H1 (cell line): ENCODE results near the gene DYNC2H1. TPM values are rescaled to one million over a fixed set of nuclear protein-coding genes. Genes with fewer than 3 reads are reported as not detected.

Source experiments
- CTCF ChIA-PET: fragments of 300-600 bp; sonication (Branson Sonifier 250); formaldehyde crosslinking; loops from one replicate; lab custom pipeline; 2021; ENCODE audit not compliant: partially characterized antibody; lab: Charles Lee
- POLR2A ChIA-PET: fragments of 300-600 bp; sonication (Branson Sonifier 250); formaldehyde crosslinking; loops from one replicate; lab custom pipeline; 2021; ENCODE audit warnings: inconsistent platforms; ENCODE audit not compliant: partially characterized antibody; lab: Charles Lee
- DNase-seq, 2 experiments: peaks; one replicate each; pipeline versions ENCODE4 v3.0.0 to v3.0.0-alpha.2; 2010 to 2022; ENCODE audit warnings: low spot score in 2 of 2, low read depth in 1 of 2, mixed read lengths in 1 of 2
- FAIRE-seq: peaks from 2 replicates; lab custom pipeline; 2011; peaks lifted over from hg19 to GRCh38; lab: Jason Lieb, UNC
- H2AFZ ChIP-seq: 2 replicates; pipeline ENCODE4 v1.8.1; 2012; ENCODE audit warnings: low read length, inconsistent platforms
- H2AK5ac ChIP-seq: 2 replicates; pipeline ENCODE4 v1.6.1; 2013; ENCODE audit warnings: low read depth, low read length
- H2BK120ac ChIP-seq: replicated peaks from 2 replicates; pipeline ENCODE3; 2013; ENCODE audit warnings: low read depth, low read length, inconsistent platforms
- H2BK12ac ChIP-seq: 2 replicates; pipeline ENCODE4 v1.6.1; 2013; ENCODE audit warnings: low read depth, low read length
- H2BK15ac ChIP-seq: 2 replicates; pipeline ENCODE4 v1.6.1; 2013; ENCODE audit warnings: low read length
- H2BK20ac ChIP-seq: 2 replicates; pipeline ENCODE4 v1.6.1; 2013; ENCODE audit warnings: low read length
- H2BK5ac ChIP-seq: 2 replicates; pipeline ENCODE4 v1.6.1; 2013; ENCODE audit warnings: low read depth, low read length
- H3K14ac ChIP-seq: 2 replicates; pipeline ENCODE4 v1.6.1; 2013; ENCODE audit warnings: inconsistent platforms; ENCODE audit not compliant: insufficient read length
- H3K18ac ChIP-seq: 2 replicates; pipeline ENCODE4 v1.6.1; 2013; ENCODE audit warnings: low read length; ENCODE audit errors: extremely low read depth
- H3K23ac ChIP-seq: 2 replicates; pipeline ENCODE4 v1.6.1; 2013; ENCODE audit warnings: inconsistent platforms; ENCODE audit not compliant: insufficient read length
- H3K23me2 ChIP-seq: 2 replicates; pipeline ENCODE4 v1.6.1; 2013; ENCODE audit warnings: low read depth, low read length
- H3K27ac ChIP-seq: 2 replicates; pipeline ENCODE4 v1.6.1; 2011; ENCODE audit warnings: low read depth, low read length, inconsistent platforms
- H3K27me3 ChIP-seq, 4 experiments: replicated peaks in 1 of 4; 1 replicate in 1 of 4; 2 replicates in 3 of 4; pipeline versions ENCODE4 v1.6.1 to v1.8.1; 2011 to 2013; ENCODE audit warnings: low read length in 3 of 4, mild to moderate bottlenecking in 3 of 4, inconsistent platforms in 2 of 4, mixed read lengths in 2 of 4, moderate library complexity in 1 of 4; ENCODE audit not compliant: control insufficient read depth in 3 of 4, insufficient read depth in 3 of 4; ENCODE audit errors: extremely low read depth in 1 of 4
- H3K36me3 ChIP-seq, 4 experiments: 2 replicates each; pipeline versions ENCODE4 v1.6.1 to v1.8.1; 2011 to 2013; ENCODE audit warnings: mild to moderate bottlenecking in 4 of 4, low read length in 3 of 4, moderate library complexity in 2 of 4, control low read depth in 1 of 4, inconsistent platforms in 1 of 4; ENCODE audit not compliant: insufficient read depth in 4 of 4, control insufficient read depth in 2 of 4
- H3K4ac ChIP-seq: replicated peaks from 2 replicates; pipeline ENCODE3; 2013; ENCODE audit warnings: low read length, low read depth, mixed read lengths, inconsistent platforms; ENCODE audit not compliant: insufficient read length
- H3K4me1 ChIP-seq, 4 experiments: replicated peaks in 1 of 4; 1 replicate in 1 of 4; 2 replicates in 3 of 4; pipeline versions ENCODE4 v1.6.1 to v1.8.1; 2011 to 2013; ENCODE audit warnings: low read length in 3 of 4, inconsistent platforms in 2 of 4, mixed read lengths in 1 of 4; ENCODE audit not compliant: insufficient read depth in 4 of 4, control insufficient read depth in 3 of 4
- H3K4me2 ChIP-seq, 2 experiments: 2 replicates each; pipeline versions ENCODE4 v1.6.1 to v1.8.1; 2011 to 2013; ENCODE audit warnings: low read depth in 2 of 2, low read length in 2 of 2, control low read depth in 1 of 2, inconsistent platforms in 1 of 2, mild to moderate bottlenecking in 1 of 2; ENCODE audit not compliant: insufficient read depth in 1 of 2
- H3K4me3 ChIP-seq, 4 experiments: fragments of 200-600, 300-600 bp in 1 of 4; sonication (generic), shearing (Covaris generic), sonication (Bioruptor Twin) in 1 of 4; 2 replicates each; pipeline versions ENCODE4 v1.5.1 to v1.8.1; 2011 to 2016; ENCODE audit warnings: low read length in 4 of 4, low read depth in 3 of 4, control low read depth in 2 of 4, inconsistent platforms in 2 of 4, mild to moderate bottlenecking in 2 of 4, mixed read lengths in 1 of 4, moderate library complexity in 1 of 4; ENCODE audit not compliant: insufficient read depth in 2 of 4; ENCODE audit errors: extremely low read depth in 1 of 4
- H3K56ac ChIP-seq: replicated peaks from 2 replicates; pipeline ENCODE3; 2013; ENCODE audit warnings: low read depth, mild to moderate bottlenecking, mixed read lengths, low read length, inconsistent platforms; ENCODE audit not compliant: insufficient read length
- H3K79me1 ChIP-seq: 2 replicates; pipeline ENCODE4 v1.6.1; 2013; ENCODE audit warnings: low read depth, low read length, control low read depth
- H3K79me2 ChIP-seq, 2 experiments: 2 replicates each; pipeline versions ENCODE4 v1.6.1 to v1.8.1; 2012 to 2013; ENCODE audit warnings: low read length in 2 of 2, mild to moderate bottlenecking in 2 of 2, inconsistent platforms in 1 of 2; ENCODE audit not compliant: insufficient read depth in 2 of 2, control insufficient read depth in 1 of 2
- H3K9ac ChIP-seq, 4 experiments: replicated peaks in 1 of 4; 1 replicate in 1 of 4; 2 replicates in 3 of 4; pipeline versions ENCODE4 v1.6.1 to v1.8.1; 2011 to 2013; ENCODE audit warnings: low read depth in 3 of 4, low read length in 3 of 4, control low read depth in 2 of 4, mild to moderate bottlenecking in 2 of 4, moderate library complexity in 2 of 4, inconsistent platforms in 1 of 4; ENCODE audit errors: extremely low read depth in 1 of 4
- H3K9me3 ChIP-seq, 2 experiments: 2 replicates each; pipeline versions ENCODE4 v1.6.1 to v1.8.1; 2012 to 2013; ENCODE audit warnings: mild to moderate bottlenecking in 2 of 2, moderate library complexity in 2 of 2, control low read depth in 1 of 2, inconsistent platforms in 1 of 2, low read depth in 1 of 2, low read length in 1 of 2, mixed read lengths in 1 of 2; ENCODE audit not compliant: insufficient read depth in 2 of 2
- H4K20me1 ChIP-seq, 2 experiments: replicated peaks in 1 of 2; 2 replicates each; pipeline versions ENCODE3 to v1.8.1; 2011 to 2013; ENCODE audit warnings: inconsistent platforms in 2 of 2, low read length in 2 of 2, mild to moderate bottlenecking in 1 of 2; ENCODE audit not compliant: insufficient read depth in 2 of 2, control insufficient read depth in 1 of 2
- H4K5ac ChIP-seq: 2 replicates; pipeline ENCODE4 v1.6.1; 2013; ENCODE audit warnings: low read length, low read depth, mixed read lengths, inconsistent platforms; ENCODE audit not compliant: insufficient read length
- H4K8ac ChIP-seq: 2 replicates; pipeline ENCODE4 v1.8.0; 2013; ENCODE audit warnings: mild to moderate bottlenecking, moderate library complexity, low read length, inconsistent platforms; ENCODE audit not compliant: insufficient read depth; ENCODE audit errors: extremely low read depth
- H4K91ac ChIP-seq: replicated peaks from 2 replicates; pipeline ENCODE3; 2013; ENCODE audit warnings: low read length, mixed read lengths, inconsistent platforms; ENCODE audit not compliant: insufficient read length
- CBX8 ChIP-seq: fragments of 300-800, 300-1000 bp; sonication (generic); IDR thresholded peaks from 2 replicates; pipeline ENCODE4 v1.7.1; 2016; ENCODE audit warnings: low read depth, low read length, borderline replicate concordance
- NANOG ChIP-seq: IDR thresholded peaks from 2 replicates; pipeline ENCODE4 v1.6.1; 2011; ENCODE audit warnings: low read length, low read depth, mild to moderate bottlenecking, inconsistent platforms; ENCODE audit not compliant: insufficient read depth, poor library complexity, severe bottlenecking
- RAD21 ChIP-seq, 2 experiments: IDR thresholded peaks in 1 of 2; conservative IDR thresholded peaks in 1 of 2; 2 replicates each; pipeline ENCODE4 v1.6.1; 2011; ENCODE audit warnings: low read depth in 2 of 2, low read length in 2 of 2, improper control_type of control experiment in 1 of 2, inconsistent platforms in 1 of 2, mild to moderate bottlenecking in 1 of 2, moderate library complexity in 1 of 2
- SIN3A ChIP-seq, 2 experiments: IDR thresholded peaks in 1 of 2; conservative IDR thresholded peaks in 1 of 2; 2 replicates each; pipeline ENCODE4 v1.6.1; 2011 to 2012; ENCODE audit warnings: low read length in 2 of 2, improper control_type of control experiment in 1 of 2, low read depth in 1 of 2, mild to moderate bottlenecking in 1 of 2
- SRF ChIP-seq: IDR thresholded peaks from 2 replicates; pipeline ENCODE4 v1.6.1; 2011; ENCODE audit warnings: mild to moderate bottlenecking, low read depth, low read length, moderate library complexity
- TAF1 ChIP-seq: IDR thresholded peaks from 2 replicates; pipeline ENCODE4 v1.6.1; 2011; ENCODE audit warnings: mild to moderate bottlenecking, low read depth, low read length
- WGBS, 2 experiments: shearing (Covaris generic) in 1 of 2; methylation state at CpG; one replicate each; pipeline versions ENCODE4 v1.1.6 to v1.1.7; 2013 to 2015; ENCODE audit warnings: low lambda C conversion rate in 2 of 2, mixed read lengths in 2 of 2, inconsistent platforms in 1 of 2, low coverage in 1 of 2, missing lambda C conversion rate in 1 of 2; ENCODE audit not compliant: insufficient replicate concordance in 2 of 2, insufficient coverage in 1 of 2, insufficient read length in 1 of 2; ENCODE audit errors: extremely low coverage in 1 of 2, missing lambda C conversion rate in 1 of 2; 5-methylcytosine and 5-hydroxymethylcytosine counted together
- polyA plus RNA-seq, 7 experiments: library from polyadenylated mRNA; depleted of rRNA in 3 of 7; stranded (reverse) in 5 of 7; unstranded in 2 of 7; fragments of >200 nt in 5 of 7; fragments of 200-250 nt in 2 of 7; gene quantifications; 1 replicate in 5 of 7; 2 replicates in 1 of 7; 4 replicates in 1 of 7; pipeline versions ENCODE4 v1.2.1 to v1.2.3, GENCODE V29; 2011 to 2013; ENCODE audit warnings: missing spikeins in 2 of 7, mixed read lengths in 2 of 7
- total RNA-seq: library from RNA; stranded (reverse); fragmentation: NEBNext Ultra II Directional; extraction: Animal tissue kit (Norgen Biotek cat#: 25700); gene quantifications from 2 replicates; pipeline ENCODE4 v1.2.1, GENCODE V29; 2021

Gene DYNC2H1
- total and polyA plus RNA-seq, 2 of the 8 experiments (the other 6 are each of a cell fraction or from before 2014, with no cell fraction given) = 6.2 to 12.0 TPM

GRCh38 chr11:103317118-103317517 lies 207.9 kb downstream of the DYNC2H1 start:
- CTCF ChIA-PET = interaction anchor here (0.5 to 0.6 kb wide), 2 partner anchors 83 to 286 kb away, joined by 3 to 4 read pairs; no protein-coding TSS in a partner anchor
- 77% methylated on average over 3 of the region's 3 CpGs; no CpG with 5 or more reads in 1 of the 2 experiments for WGBS, 2 experiments
- Histone ChIP-seq H3K18ac (no peak overlapping the region), H3K23me2 (no peaks in the 10 kb centered on the region), H2AK5ac (no peak overlapping the region), H3K9ac (no peak overlapping the region), H3K27ac (no peak overlapping the region), H3K56ac (no peak overlapping the region), H3K4me2 (no peak overlapping the region), H3K4me3 (no peak overlapping the region), H3K36me3 (no peaks in the 10 kb centered on the region), H4K91ac (no peak overlapping the region), H3K23ac (no peak overlapping the region), H2BK5ac (no peak overlapping the region), H2AFZ (no peak overlapping the region), H3K9me3 (no peaks in the 10 kb centered on the region), H3K4ac (no peak overlapping the region), H2BK12ac (no peak overlapping the region), H3K79me2 (no peaks in the 10 kb centered on the region), H4K5ac (no peak overlapping the region), H4K20me1 (no peaks in the 10 kb centered on the region), H4K8ac (no peak overlapping the region), H3K27me3 (no peaks in the 10 kb centered on the region), H3K4me1 (no peaks in the 10 kb centered on the region), H2BK15ac (no peak overlapping the region), H3K14ac (no peak overlapping the region), H2BK120ac (no peak overlapping the region), H3K79me1 (no peaks in the 10 kb centered on the region), H2BK20ac (no peak overlapping the region)
- DNase-seq (no peak), FAIRE-seq (no peak)
- POLR2A ChIA-PET = no interaction called here
- TF ChIP-seq SIN3A (conservative IDR thresholded peaks at IDR 0.05 in 1 of 2, IDR thresholded peaks at IDR 0.05 in 1 of 2; ENCODE audit: low read depth in 1 of 2, low read length in 2 of 2) (no peak), SRF (no peak), RAD21 (IDR thresholded peaks at IDR 0.05 in 1 of 2, conservative IDR thresholded peaks at IDR 0.05 in 1 of 2; ENCODE audit: low read depth in 2 of 2, low read length in 2 of 2) (no peak), NANOG (no peak), CBX8 (no peak), TAF1 (no peak)
